OCI-LY3 (cell line): ENCODE data around the gene SECISBP2.

Experiments
- CTCF ChIP-seq: fragments of 200-600, 300-600 bp; sonication (generic); IDR thresholded peaks from 2 replicates; pipeline ENCODE4 v1.5.1; 2014; ENCODE audit warnings: antibody characterized with exemption, low read length, low read depth
- EZH2phosphoT487 ChIP-seq: fragments of 200-600 bp; shearing (Covaris generic); IDR thresholded peaks from 2 replicates; pipeline ENCODE4 v1.6.1; 2018; ENCODE audit warnings: antibody characterized with exemption, mixed run types, low read depth

GRCh38 chr9:89381308-89381609 is 63.0 kb downstream of the SECISBP2 start:
- TF ChIP-seq CTCF (no peak), EZH2phosphoT487 (no peak)
